Measurements from ENCODE around the gene LRRC37A3.
"Not testable (repeated sequence)": the region's sequence is repeated elsewhere in the genome, so short reads cannot be mapped to it uniquely, and the experiment has no call there.

The LRRC37A3 gene

GRCh38 chr17:64830631-64831040, 88.6 kb downstream of the LRRC37A3 start:
- not testable (repeated sequence) for DNase-seq (ENCODE audit: low read depth)

- not testable (repeated sequence) for DNase-seq (ENCODE audit: low read depth)
These were observed 89.3 kb downstream of the LRRC37A3 start for GRCh38 chr17:64829824-64830630.

- DNase-seq (ENCODE audit: low read depth), result not testable (repeated sequence)
These were observed 90.2 kb downstream of the LRRC37A3 start for GRCh38 chr17:64829068-64829467.

- not testable (repeated sequence) for DNase-seq (ENCODE audit: low read depth)
These were observed 100.4 kb downstream of the LRRC37A3 start for GRCh38 chr17:64818904-64819303.

DNA sequence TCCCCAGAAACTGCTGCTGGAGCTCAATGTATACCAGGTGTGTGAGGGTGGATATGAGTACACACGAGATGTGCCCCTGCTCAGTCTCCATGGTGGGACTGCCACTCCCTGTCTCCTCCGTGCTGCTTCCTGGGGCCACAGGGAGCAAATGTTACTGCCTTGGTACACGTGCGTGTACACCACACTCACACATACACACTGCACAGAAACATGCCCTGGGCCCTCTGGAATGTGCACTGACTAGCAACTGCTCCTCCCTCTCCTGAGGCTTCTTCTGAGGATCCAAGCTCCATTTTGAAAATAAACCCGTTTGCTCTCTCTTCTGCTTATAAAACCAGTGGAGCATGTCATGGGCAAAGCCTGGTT, 103.5 kb downstream of the LRRC37A3 start:
- DNase-seq (ENCODE audit: low read depth), result not testable (repeated sequence)

- not testable (repeated sequence) for DNase-seq (ENCODE audit: low read depth)
These were observed 104.1 kb downstream of the LRRC37A3 start for GRCh38 chr17:64814993-64815832.

- DNase-seq (ENCODE audit: low read depth), result peak; percentile 21
These were observed 110.9 kb downstream of the LRRC37A3 start for GRCh38 chr17:64808178-64808977.

All from activated T-helper 9 cell treated with anti-CD3 and anti-CD28 coated beads, Interleukin-2, amount 50 U/mL, for 16 hours (primary cell).